Right cardiac atrium (tissue), 5 donors: ENCODE results near the gene FOXRED2. TPM values are rescaled to one million over a fixed set of nuclear protein-coding genes. Genes with fewer than 3 reads are reported as not detected.

Experiments used
- ATAC-seq, 2 donors: fragments of 200-7000 bp; cut with Tn5 transposase; one replicate each; pipeline versions ENCODE4 v1.8.0 to v1.9.1; 2020; ENCODE audit warnings: moderate library complexity in 2 of 2, mild to moderate bottlenecking in 1 of 2
- DNase-seq, 3 donors: peaks; one replicate each; pipeline ENCODE4 v3.0.0-alpha.2; 2020
- H3K27ac ChIP-seq: one replicate; pipeline ENCODE4 v1.5.1; 2013; ENCODE audit warnings: mild to moderate bottlenecking, low read length, control low read depth, moderate library complexity
- H3K27me3 ChIP-seq: one replicate; pipeline ENCODE4 v1.6.1; 2013; ENCODE audit not compliant: control insufficient read depth, insufficient read depth
- H3K4me1 ChIP-seq: one replicate; pipeline ENCODE4 v1.6.1; 2013; ENCODE audit warnings: low read length; ENCODE audit not compliant: control insufficient read depth, insufficient read depth
- H3K4me3 ChIP-seq: one replicate; pipeline ENCODE4 v1.5.1; 2013; ENCODE audit warnings: low read length, control low read depth
- H3K9me3 ChIP-seq: one replicate; pipeline ENCODE4 v1.6.1; 2013; ENCODE audit warnings: low read length; ENCODE audit not compliant: control insufficient read depth
- WGBS: extraction: QIAGEN DNeasy Blood & Tissue Kit; methylation state at CpG from one replicate; pipeline ENCODE4 v1.1.7; 2013; 5-methylcytosine and 5-hydroxymethylcytosine counted together
- intact Hi-C, 4 donors: fragments of 100-400 bp; cut with DNase I; formaldehyde crosslinking; loops; one replicate each; pipeline versions ENCODE4 v1.11.0 to v1.14.0; 2022 to 2023
- long read RNA-seq, 4 donors: library from polyadenylated mRNA; unstranded; transcript quantifications; one replicate each; pipeline ENCODE4 v2.0.0, GENCODE V29; 2020 to 2021
- polyA plus RNA-seq: library from polyadenylated mRNA; stranded (reverse); fragments of 200-250 nt; gene quantifications from one replicate; pipeline ENCODE4 v1.2.3, GENCODE V29; 2013
- total RNA-seq, 4 donors: library from RNA; stranded (reverse); fragmentation: NEBNext Ultra II Directional; extraction: Animal tissue kit (Norgen Biotek cat#: 25700); gene quantifications; one replicate each; pipeline ENCODE4 v1.2.1, GENCODE V29; 2021
- donor health status: healthy with polysubstance abuse.
- donor health status: DM: no; HTN: yes; CAD: no.
- donor health status: DM: no; HTN: no; CAD: no.
- donor health status: DM: no; HTN: yes; CAD: no; lungs with severe emphysema.
- donor health status: DM: yes; HTN: yes; CAD: no.

The FOXRED2 gene
- total RNA-seq = 1 to 10 TPM; 4.7 to 9.0 (median 7.6) TPM
- 3.8 TPM for polyA plus RNA-seq
- long read RNA-seq, donor 1, partial matches to known transcripts = 2 of 3 reads
- long read RNA-seq, donor 1, other reads (novel, unspliced or antisense) = 0 of 3 reads
- long read RNA-seq, donor 2, partial matches to known transcripts = 1 of 4 reads
- long read RNA-seq, donor 2, other reads (novel, unspliced or antisense) = 1 of 4 reads
- long read RNA-seq, donor 3, partial matches to known transcripts = 0 of 2 reads
- long read RNA-seq, donor 3, other reads (novel, unspliced or antisense) = 2 of 2 reads
- long read RNA-seq, donor 4, partial matches to known transcripts = 0 of 4 reads
- long read RNA-seq, donor 4, other reads (novel, unspliced or antisense) = 1 of 4 reads

- ATAC-seq (peak; percentile 88 to 91), DNase-seq (peak; percentile 91 to 97 (median 97))
- H3K27me3 ChIP-seq = no peaks in the 10 kb centered on the region
- intact Hi-C loops = no loop called here
- H3K4me1 ChIP-seq = peaks cover 2% of the 10 kb centered on the region
- H3K4me3 ChIP-seq = peak within 1 kb of the TSS; percentile 29
- peak within 1 kb of the TSS; percentile 49 for H3K27ac ChIP-seq
- no peaks in the 10 kb centered on the region for H3K9me3 ChIP-seq
- WGBS = 5% methylated on average over 75 of the region's 75 CpGs
These were observed at the start of gene FOXRED2 for GRCh38 chr22:36506637-36507517. Gene FOXRED2 (minus strand): TSS chr22:36507040. CDS start chr22:36506422, 618 bp downstream.

DNA sequence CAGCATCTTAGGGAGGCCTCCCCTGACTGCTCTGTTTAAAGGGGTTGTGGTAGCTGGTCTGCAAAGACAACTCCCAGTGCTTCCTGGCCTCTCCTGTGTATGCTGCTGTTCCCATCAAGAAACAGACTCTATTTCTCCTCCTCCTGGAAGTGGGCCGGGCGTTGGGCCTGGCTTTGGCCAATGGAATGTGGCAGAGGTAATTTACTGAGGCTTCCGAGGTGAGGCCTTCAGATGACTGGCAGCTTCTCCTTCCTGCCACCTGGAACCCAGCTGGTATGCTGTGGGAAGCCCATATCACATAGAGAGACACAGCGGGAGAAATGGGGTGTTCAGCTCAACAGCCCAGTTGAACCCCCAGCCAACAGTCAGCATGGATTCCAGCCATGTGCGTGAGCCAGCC, 47.3 kb upstream of the FOXRED2 start:
- no peaks in the 10 kb centered on the region for H3K27me3 ChIP-seq
- H3K4me1 ChIP-seq = no peaks in the 10 kb centered on the region
- ATAC-seq = no peak
- intact Hi-C loops = loop anchor here in 1 of 4 donors (10.0 kb wide), 1 partner anchor 211 kb away; no protein-coding TSS in a partner anchor
- H3K9me3 ChIP-seq = no peaks in the 10 kb centered on the region
- DNase-seq = no peak
- WGBS = 51% methylated on average over 5 of the region's 5 CpGs
- no peak overlapping the region for H3K4me3 ChIP-seq
- H3K27ac ChIP-seq = no peak overlapping the region

- intact Hi-C loops = loop anchor here in 1 of 4 donors (10.0 kb wide), 1 partner anchor 213 kb away; no protein-coding TSS in a partner anchor
- 25% methylated on average over 1 of the region's 1 CpG for whole genome bisulfite sequencing
- ATAC-seq (no peak), DNase-seq (no peak)
- H3K27ac ChIP-seq = no peak overlapping the region
- no peaks in the 10 kb centered on the region for H3K9me3 ChIP-seq
- H3K4me3 ChIP-seq = no peak overlapping the region
- no peaks in the 10 kb centered on the region for H3K4me1 ChIP-seq
- H3K27me3 ChIP-seq = no peaks in the 10 kb centered on the region
These were observed 45.4 kb upstream of the FOXRED2 start for GRCh38 chr22:36552289-36552688.

DNA sequence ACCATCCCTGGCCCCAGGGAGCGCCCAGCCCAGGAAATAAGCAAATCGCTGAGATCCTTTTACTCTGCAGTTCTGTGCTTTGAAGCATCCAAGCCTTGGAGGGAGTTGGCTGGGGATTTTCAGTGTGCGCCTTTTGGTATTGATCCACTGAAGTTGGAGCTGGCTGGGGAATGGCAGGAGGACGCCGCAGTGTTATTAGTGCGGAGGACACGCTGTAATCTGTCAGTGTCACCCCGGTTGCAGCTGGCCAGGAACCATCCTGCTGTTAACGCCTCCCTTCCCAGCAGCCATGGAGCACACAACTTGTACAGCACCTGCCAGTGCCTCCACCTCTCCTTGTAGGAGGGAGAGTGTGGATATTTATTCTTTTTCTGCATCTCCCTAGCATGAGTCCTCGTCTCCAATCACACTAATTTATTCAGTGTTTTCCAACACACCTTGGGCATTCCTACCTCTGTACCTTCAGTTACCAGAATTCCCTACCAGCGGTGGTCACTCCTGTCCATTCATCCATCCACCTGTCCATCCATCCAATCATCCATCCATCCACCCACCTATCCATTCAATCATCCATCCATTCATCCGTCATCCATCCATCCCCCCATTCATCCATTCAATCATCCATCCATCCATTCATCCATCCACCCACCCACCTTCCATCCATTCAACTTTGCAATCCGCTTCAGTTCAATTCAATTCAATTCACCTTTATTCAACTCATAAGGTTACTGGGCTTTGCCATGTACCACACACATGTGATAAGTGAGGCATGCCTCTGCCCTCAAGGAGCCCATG, 44.1 kb upstream of the FOXRED2 start:
- H3K9me3 ChIP-seq = no peaks in the 10 kb centered on the region
- H3K4me3 ChIP-seq = no peak overlapping the region
- DNase-seq (no peak), ATAC-seq (no peak)
- no peaks in the 10 kb centered on the region for H3K4me1 ChIP-seq
- no peaks in the 10 kb centered on the region for H3K27me3 ChIP-seq
- intact Hi-C loops = loop anchor here in 1 of 4 donors (10.0 kb wide), 1 partner anchor 214 kb away; no protein-coding TSS in a partner anchor
- no peak overlapping the region for H3K27ac ChIP-seq
- 50% methylated on average over 13 of the region's 13 CpGs for WGBS

DNA sequence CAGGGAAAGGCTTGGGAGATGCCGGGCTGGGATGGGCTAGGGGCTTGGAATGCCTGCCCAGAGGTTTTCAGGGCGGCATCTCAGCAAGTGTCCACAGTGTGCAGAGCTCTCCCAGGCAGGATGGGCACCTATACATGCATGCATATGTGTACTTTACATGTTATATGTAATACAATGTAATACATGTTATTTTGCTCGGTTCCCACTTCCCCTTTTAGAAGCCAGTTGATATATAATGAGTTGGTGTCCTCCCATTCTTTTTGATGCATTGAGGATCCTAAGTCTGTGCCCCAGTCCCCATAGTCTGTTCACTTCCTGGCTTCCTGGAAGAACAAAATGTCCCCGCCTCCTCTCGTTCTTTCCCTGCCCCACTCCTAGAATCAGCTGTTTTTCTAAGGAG, 42.2 kb upstream of the FOXRED2 start:
- 54% methylated on average over 5 of the region's 5 CpGs for WGBS
- no peak overlapping the region for H3K4me3 ChIP-seq
- no peaks in the 10 kb centered on the region for H3K27me3 ChIP-seq
- no peak overlapping the region for H3K27ac ChIP-seq
- intact Hi-C loops = loop anchor here in 2 of 4 donors (5.0 kb wide), 1 partner anchor 308 kb away; no protein-coding TSS in a partner anchor
- DNase-seq (no peak), ATAC-seq (no peak)
- H3K9me3 ChIP-seq = no peaks in the 10 kb centered on the region
- H3K4me1 ChIP-seq = no peaks in the 10 kb centered on the region

DNA sequence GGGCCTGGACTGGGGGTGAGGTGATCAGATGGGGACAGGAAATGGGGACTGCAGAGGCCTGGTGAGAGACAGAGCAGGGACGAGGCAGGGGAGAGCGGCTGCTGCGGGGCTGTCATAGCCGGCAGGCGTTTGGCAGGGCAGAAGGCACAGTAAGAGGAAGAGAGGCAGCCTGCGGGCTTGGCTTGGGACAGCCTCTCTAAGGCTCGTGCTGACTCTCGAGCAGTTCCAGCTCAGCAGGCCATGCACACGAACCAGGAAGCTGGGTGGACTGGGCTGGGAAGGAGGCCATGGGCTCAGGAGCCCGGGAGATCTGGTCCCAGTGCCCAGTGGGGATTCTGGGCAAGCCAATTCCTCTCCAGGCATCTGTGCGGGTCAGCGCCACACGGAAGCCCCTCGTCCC, 41.8 kb upstream of the FOXRED2 start:
- 34% methylated on average over 14 of the region's 14 CpGs for WGBS
- peak in 1 of 2 donors; percentile 26 for ATAC-seq
- Histone ChIP-seq H3K27me3 (no peaks in the 10 kb centered on the region), H3K27ac (no peak overlapping the region), H3K4me1 (no peaks in the 10 kb centered on the region), H3K4me3 (no peak overlapping the region), H3K9me3 (no peaks in the 10 kb centered on the region)
- intact Hi-C loops = loop anchor here in 2 of 4 donors (5.0 kb wide), 1 partner anchor 309 kb away; no protein-coding TSS in a partner anchor
- peak; percentile 23 to 67 (median 64) for DNase-seq

DNA sequence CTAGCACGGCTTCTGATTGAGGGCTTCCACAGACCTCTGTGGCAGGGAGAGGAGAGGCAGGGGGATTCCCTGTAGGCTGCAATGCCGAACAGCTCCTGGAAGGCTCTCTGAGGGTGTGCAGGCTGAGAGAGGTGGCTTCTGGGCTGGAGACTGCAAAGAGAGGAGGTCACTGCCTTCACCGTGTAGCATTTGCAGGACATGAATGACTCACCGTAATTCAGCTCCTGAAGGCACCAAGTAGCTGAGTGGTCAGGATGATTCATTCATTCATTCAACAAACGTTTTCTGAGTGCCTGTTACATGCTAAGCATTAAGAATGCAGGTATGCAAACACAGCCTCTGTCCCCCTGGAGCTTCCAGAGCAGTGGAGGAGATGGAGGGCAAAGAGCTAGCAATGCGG, 40.1 kb upstream of the FOXRED2 start:
- intact Hi-C loops = loop anchor here in 3 of 4 donors (2.0 to 5.0 kb wide), 2 partner anchors 310 kb away; no protein-coding TSS in a partner anchor
- ATAC-seq (no peak), DNase-seq (no peak)
- Histone ChIP-seq H3K27ac (no peak overlapping the region), H3K9me3 (no peaks in the 10 kb centered on the region), H3K4me1 (no peaks in the 10 kb centered on the region), H3K4me3 (no peak overlapping the region), H3K27me3 (no peaks in the 10 kb centered on the region)
- WGBS = 48% methylated on average over 6 of the region's 6 CpGs

- no peaks in the 10 kb centered on the region for H3K9me3 ChIP-seq
- intact Hi-C loops = loop anchor here in 3 of 4 donors (2.0 to 5.0 kb wide), 2 partner anchors 311 kb away; no protein-coding TSS in a partner anchor
- no peaks in the 10 kb centered on the region for H3K4me1 ChIP-seq
- no peaks in the 10 kb centered on the region for H3K27me3 ChIP-seq
- no peak overlapping the region for H3K4me3 ChIP-seq
- DNase-seq = peak in 2 of 3 donors; percentile 32 to 56
- peak; percentile 59 to 69 for ATAC-seq
- H3K27ac ChIP-seq = no peak overlapping the region
- WGBS = 21% methylated on average over 23 of the region's 23 CpGs
These were observed 39.4 kb upstream of the FOXRED2 start for GRCh38 chr22:36546092-36546804.

GRCh38 chr22:36544107-36544620, 37.3 kb upstream of the FOXRED2 start:
- Histone ChIP-seq H3K4me1 (no peaks in the 10 kb centered on the region), H3K27ac (no peak overlapping the region), H3K9me3 (no peaks in the 10 kb centered on the region), H3K4me3 (no peak overlapping the region), H3K27me3 (no peaks in the 10 kb centered on the region)
- no peak for DNase-seq
- WGBS = 85% methylated on average over 11 of the region's 11 CpGs
- ATAC-seq = no peak
- intact Hi-C loops = no loop called here
